ENCODE measurements around the gene PEMT.
A peak's percentile ranks its signal among the peaks of the same experiment; 100 is the strongest.
"Not testable (repeated sequence)": the region's sequence is repeated elsewhere in the genome, so short reads cannot be mapped to it uniquely, and the experiment has no call there.

Gene PEMT

GRCh38 chr17:17591355-17592298 lies at the start of gene PEMT:
PEMT (minus strand) TSS chr17:17591708; CDS start chr17:17591626, 82 bp downstream.
- peak; percentile 90 for DNase-seq (ENCODE audit: low spot score)

GRCh38 chr17:17639661-17640270 lies 48.3 kb upstream of the PEMT start:
- DNase-seq (ENCODE audit: low spot score): not testable (repeated sequence)

- no peak for DNase-seq (ENCODE audit: low spot score)
These were observed 47.0 kb upstream of the PEMT start for GRCh38 chr17:17638467-17638866.

GRCh38 chr17:17636272-17636885 lies 44.9 kb upstream of the PEMT start:
- DNase-seq (ENCODE audit: low spot score): no peak

GRCh38 chr17:17635537-17636271 lies 44.2 kb upstream of the PEMT start:
- not testable (repeated sequence) for DNase-seq (ENCODE audit: low spot score)

GRCh38 chr17:17635126-17635525 lies 43.6 kb upstream of the PEMT start:
- no peak for DNase-seq (ENCODE audit: low spot score)

GRCh38 chr17:17633310-17633709 lies 41.8 kb upstream of the PEMT start:
- DNase-seq (ENCODE audit: low spot score): no peak

GRCh38 chr17:17632690-17633089 lies 41.2 kb upstream of the PEMT start:
- DNase-seq (ENCODE audit: low spot score): not testable (repeated sequence)

GRCh38 chr17:17628388-17629008 lies 37.0 kb upstream of the PEMT start:
- DNase-seq (ENCODE audit: low spot score): no peak

GRCh38 chr17:17626840-17627239 lies 35.3 kb upstream of the PEMT start:
- DNase-seq (ENCODE audit: low spot score): no peak

GRCh38 chr17:17626151-17626805 lies 34.8 kb upstream of the PEMT start:
- DNase-seq (ENCODE audit: low spot score): no peak

- DNase-seq (ENCODE audit: low spot score): no peak
These were observed 33.2 kb upstream of the PEMT start for GRCh38 chr17:17624741-17625140.

- DNase-seq (ENCODE audit: low spot score): no peak
These were observed 32.4 kb upstream of the PEMT start for GRCh38 chr17:17623904-17624303.

GRCh38 chr17:17621254-17621653 lies 29.7 kb upstream of the PEMT start:
- DNase-seq (ENCODE audit: low spot score): no peak

- peak; percentile 71 for DNase-seq (ENCODE audit: low spot score)
These were observed 22.2 kb upstream of the PEMT start for GRCh38 chr17:17613708-17614114.

GRCh38 chr17:17612085-17613022 lies 20.8 kb upstream of the PEMT start:
- no peak for DNase-seq (ENCODE audit: low spot score)

- no peak for DNase-seq (ENCODE audit: low spot score)
These were observed 17.6 kb upstream of the PEMT start for GRCh38 chr17:17609121-17609520.

GRCh38 chr17:17606416-17607000 lies 15.0 kb upstream of the PEMT start:
- no peak for DNase-seq (ENCODE audit: low spot score)

- DNase-seq (ENCODE audit: low spot score): no peak
These were observed 14.2 kb upstream of the PEMT start for GRCh38 chr17:17605729-17606088.

All from COLO829 (cell line).